ENCODE data around the gene PCDH1. TPM values are rescaled to one million over a fixed set of nuclear protein-coding genes. Genes with fewer than 3 reads are reported as not detected.

Gene PCDH1
- total and polyA plus RNA-seq, 2 donors (not counting 3 experiments of a cell fraction or from before 2014, with no cell fraction given) = 113 to 136 TPM

DNA sequence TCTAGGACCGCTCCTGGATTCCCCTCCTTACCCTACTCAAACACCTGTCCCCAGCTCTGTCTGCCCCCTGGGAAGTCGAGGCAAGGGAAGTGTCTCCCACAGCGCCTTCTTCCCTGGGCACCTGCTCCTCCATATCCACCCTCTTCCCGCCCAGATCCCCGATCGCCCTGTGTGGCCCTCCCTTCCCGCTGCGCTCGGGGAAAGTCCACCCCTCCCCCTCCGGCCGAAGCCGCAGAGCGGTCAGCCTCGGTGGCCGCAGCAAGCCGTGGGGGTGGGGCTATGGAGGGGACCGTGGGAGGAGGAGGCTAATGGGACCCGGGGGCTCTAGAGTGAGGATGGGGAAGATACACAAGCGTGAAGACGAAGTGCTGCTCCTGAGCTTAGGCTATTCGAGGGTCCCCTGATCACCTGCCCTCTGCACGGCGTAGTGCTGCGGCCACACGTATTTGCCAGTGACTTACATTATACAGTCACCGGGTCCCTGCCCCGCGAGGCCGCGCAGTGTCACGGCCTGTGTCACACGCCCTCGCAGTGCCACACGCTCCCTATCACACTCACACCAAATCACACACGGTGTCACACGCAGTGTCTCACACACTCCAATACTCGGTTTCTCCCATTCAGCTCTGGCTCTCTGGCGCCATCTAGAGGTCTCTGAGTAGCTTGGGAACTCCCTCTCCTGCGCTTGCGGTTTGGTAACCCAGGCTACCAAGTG is 658 bp upstream of the PCDH1 start:
- ChIA-PET POLR2A (interaction anchor here (0.6 to 1.3 kb wide), 4 partner anchors 45 to 185 kb away, joined by 3 to 6 read pairs (median 5); partner anchors contain the start of gene DELE1), CTCF (interaction anchor here (0.6 to 8.4 kb wide), 65 partner anchors 8 to 287 kb away, joined by 3 to 233 read pairs (median 6); partner anchors contain the start of genes ARAP3, DELE1, DIAPH1 and PCDH12)
- TF ChIP-seq, protein P1, sequence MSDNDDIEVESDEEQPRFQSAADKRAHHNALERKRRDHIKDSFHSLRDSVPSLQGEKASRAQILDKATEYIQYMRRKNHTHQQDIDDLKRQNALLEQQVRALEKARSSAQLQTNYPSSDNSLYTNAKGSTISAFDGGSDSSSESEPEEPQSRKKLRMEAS (IDR thresholded peaks at IDR 0.05; ENCODE audit: insufficient read depth, insufficient read length) = peak; percentile 19
- TF ChIP-seq, protein P2, sequence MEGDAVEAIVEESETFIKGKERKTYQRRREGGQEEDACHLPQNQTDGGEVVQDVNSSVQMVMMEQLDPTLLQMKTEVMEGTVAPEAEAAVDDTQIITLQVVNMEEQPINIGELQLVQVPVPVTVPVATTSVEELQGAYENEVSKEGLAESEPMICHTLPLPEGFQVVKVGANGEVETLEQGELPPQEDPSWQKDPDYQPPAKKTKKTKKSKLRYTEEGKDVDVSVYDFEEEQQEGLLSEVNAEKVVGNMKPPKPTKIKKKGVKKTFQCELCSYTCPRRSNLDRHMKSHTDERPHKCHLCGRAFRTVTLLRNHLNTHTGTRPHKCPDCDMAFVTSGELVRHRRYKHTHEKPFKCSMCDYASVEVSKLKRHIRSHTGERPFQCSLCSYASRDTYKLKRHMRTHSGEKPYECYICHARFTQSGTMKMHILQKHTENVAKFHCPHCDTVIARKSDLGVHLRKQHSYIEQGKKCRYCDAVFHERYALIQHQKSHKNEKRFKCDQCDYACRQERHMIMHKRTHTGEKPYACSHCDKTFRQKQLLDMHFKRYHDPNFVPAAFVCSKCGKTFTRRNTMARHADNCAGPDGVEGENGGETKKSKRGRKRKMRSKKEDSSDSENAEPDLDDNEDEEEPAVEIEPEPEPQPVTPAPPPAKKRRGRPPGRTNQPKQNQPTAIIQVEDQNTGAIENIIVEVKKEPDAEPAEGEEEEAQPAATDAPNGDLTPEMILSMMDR (IDR thresholded peaks at IDR 0.05; ENCODE audit: extremely low read depth in 1 of 2, insufficient read depth in 1 of 2, low read depth in 1 of 2, low read length in 2 of 2) = peak; percentile 91 to 94
- TF ChIP-seq EZH2 (IDR thresholded peaks at IDR 0.05; ENCODE audit: borderline replicate concordance, low read depth, low read length, severe bottlenecking) = no peak
- Histone ChIP-seq H3K27ac (ENCODE audit: insufficient read depth, low read depth, low read length) (no peak overlapping the region), H3K9ac (replicated peaks; ENCODE audit: extremely low read depth, insufficient read depth, low read length) (peak overlapping the region; percentile 6), H3K9me3 (replicated peaks; ENCODE audit: control insufficient read depth, insufficient read depth, low read length) (no peaks in the 10 kb centered on the region), H3K4me3 (replicated peaks in 1 of 3; ENCODE audit: insufficient read depth in 1 of 3, low read depth in 1 of 3, low read length in 3 of 3) (peak overlapping the region; percentile 37 to 58 (median 52)), H3K9me1 (replicated peaks; ENCODE audit: control insufficient read depth, extremely low read depth, insufficient read depth, low read length) (no peaks in the 10 kb centered on the region), H3K4me2 (ENCODE audit: insufficient read depth, low read length) (peak overlapping the region; percentile 3), H3K79me2 (ENCODE audit: control insufficient read depth, insufficient read depth, low read length) (peaks cover 41% of the 10 kb centered on the region), H3K4me1 (ENCODE audit: control insufficient read depth, extremely low read depth, insufficient read depth, low read length) (peaks cover 22% of the 10 kb centered on the region), H3K27me3 (ENCODE audit: control insufficient read depth in 2 of 2, insufficient read depth in 2 of 2, low read length in 2 of 2) (peaks cover 26 to 33% of the 10 kb centered on the region in 2 experiments), H2AFZ (ENCODE audit: low read depth, low read length) (peak overlapping the region; percentile 74), H4K20me1 (replicated peaks; ENCODE audit: control insufficient read depth, extremely low read depth, insufficient read depth, low read length) (no peaks in the 10 kb centered on the region), H3K36me3 (ENCODE audit: control insufficient read depth in 2 of 2, extremely low read depth in 1 of 2, insufficient read depth in 2 of 2, low read length in 2 of 2) (no peaks in the 10 kb centered on the region)
- BruUV-seq (replicated peaks) = no TSS peak
- peak; percentile 91 for FAIRE-seq
- intact Hi-C loops (cut with micrococcal nuclease) (loop anchor here (1.0 to 5.0 kb wide), 9 partner anchors 30 to 214 kb away; no protein-coding TSS in a partner anchor), dilution Hi-C loops (cut with MboI; ENCODE audit: extremely low pct_ligation_motif_present, low sequenced_read_pairs) (loop anchor here (25.0 kb wide), 1 partner anchor 142 kb away; no protein-coding TSS in a partner anchor)
- DNase-seq (ENCODE audit: low read depth, low spot score) = peak; percentile 92
